SKM-1 treated with dmso at 0.1 percent for 144 hours (cell line): ENCODE results near the gene CCDC192.

Experiments used
- DNase-seq: peaks from one replicate; lab custom pipeline; 2025; ENCODE audit not compliant: unreplicated experiment; lab: John Stamatoyannopoulos, UW

The CCDC192 gene

DNA sequence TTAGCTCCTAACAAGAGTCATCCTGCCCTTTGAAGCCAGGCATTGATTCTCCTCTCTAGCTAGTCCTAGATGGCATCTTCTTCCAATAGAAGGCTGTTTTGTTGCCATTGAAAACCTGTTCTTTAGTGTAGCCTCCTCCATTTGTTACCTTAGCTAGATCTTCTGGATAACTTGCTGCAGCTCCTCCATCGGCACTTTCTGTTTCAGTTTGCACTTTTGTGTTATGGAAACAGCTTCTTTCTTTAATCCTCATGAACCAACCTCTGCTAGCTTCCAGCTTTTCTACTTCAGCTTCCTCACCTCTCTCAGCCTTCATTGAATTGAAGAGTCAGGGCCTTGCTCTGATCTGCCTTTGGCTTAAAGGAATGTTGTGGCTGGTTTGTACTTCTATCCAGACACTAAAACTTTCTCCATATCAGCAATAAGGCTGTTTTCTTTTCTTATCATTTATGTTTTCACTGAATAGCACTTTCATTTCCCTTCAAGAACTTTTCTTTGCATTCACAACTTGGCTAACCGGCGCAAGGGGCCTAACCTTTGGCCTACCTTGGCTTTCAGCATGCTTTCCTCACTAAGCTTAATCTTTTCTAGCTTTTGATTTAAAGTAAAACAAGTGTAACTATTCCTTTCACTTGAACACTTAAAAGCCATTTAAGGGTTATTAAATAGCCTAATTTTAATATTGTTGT, 213.8 kb downstream of the CCDC192 start:
- no peak for DNase-seq

DNA sequence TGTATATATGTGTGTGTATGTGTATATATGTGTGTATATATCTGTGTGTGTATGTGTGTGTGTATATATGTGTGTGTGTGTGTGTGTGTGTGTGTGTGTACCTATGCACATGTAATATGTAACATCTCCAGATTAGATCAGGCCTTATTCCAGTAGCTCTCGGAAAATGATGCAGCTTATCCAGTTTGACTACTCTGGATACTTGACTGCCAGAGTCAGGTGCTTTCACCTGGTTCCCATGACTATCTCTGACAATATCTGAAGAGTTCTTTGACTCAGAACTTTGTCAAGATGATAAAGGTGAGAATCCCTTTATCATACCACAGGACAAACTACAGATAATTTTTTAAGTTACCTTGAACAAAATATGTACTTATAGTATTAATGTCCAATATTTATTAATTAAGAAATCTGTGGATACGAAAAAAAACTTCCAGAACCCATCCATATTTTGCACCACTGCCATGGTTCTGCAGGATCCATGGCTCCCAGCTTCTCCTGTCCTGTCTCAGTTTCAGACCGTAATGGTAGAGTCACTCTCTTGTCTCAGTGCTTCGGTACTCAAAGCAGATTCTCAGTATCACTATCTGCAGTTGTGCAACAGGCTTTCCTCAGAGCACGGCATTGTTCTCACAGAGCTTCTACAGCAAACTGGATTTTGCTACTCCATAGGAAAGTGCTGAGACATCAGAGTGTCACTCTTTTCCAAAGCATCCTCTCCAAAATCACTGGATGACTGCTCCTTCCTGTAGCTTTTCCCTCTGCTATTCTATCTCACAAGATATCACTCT, 216.0 kb downstream of the CCDC192 start:
- no peak for DNase-seq

DNA sequence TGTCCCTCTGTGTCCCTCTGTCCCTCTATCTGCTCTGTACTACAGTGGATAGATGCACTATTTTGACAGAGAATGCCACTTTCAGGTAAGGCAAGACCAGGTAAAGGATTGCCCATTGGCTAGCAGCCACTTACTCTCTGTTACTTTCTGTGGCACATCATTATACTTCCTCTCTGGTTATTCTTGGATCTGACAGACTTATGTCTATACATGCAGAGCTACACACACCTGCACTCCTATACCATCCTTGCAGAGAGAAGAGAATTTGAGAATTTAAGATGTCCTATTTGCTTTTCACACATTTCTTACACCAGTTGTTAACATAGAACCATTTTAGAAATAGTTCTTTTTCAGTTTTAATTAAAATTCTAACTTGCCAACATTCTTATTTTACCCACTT, 216.6 kb downstream of the CCDC192 start:
- DNase-seq = no peak

DNA sequence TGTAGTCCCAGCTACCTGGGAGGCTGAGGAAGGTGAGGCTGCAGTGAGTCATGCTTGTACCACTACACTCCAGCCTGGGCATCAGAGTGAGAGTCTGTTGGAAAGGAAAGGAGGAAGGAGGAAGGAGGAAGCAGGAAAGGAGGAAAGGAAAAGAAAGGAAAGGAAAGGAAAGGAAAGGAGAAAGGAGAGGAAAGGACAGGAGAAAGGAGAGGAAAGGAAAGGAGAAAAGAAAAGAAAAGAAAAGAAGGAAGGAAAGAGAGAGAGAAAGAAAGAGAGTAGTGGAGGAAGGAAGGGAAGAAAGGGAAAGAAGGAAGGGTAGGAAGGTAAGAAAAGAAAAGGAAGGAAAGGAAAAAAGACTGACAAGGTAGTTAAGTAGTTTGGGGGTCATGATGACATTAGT, 217.7 kb downstream of the CCDC192 start:
- no peak for DNase-seq

DNA sequence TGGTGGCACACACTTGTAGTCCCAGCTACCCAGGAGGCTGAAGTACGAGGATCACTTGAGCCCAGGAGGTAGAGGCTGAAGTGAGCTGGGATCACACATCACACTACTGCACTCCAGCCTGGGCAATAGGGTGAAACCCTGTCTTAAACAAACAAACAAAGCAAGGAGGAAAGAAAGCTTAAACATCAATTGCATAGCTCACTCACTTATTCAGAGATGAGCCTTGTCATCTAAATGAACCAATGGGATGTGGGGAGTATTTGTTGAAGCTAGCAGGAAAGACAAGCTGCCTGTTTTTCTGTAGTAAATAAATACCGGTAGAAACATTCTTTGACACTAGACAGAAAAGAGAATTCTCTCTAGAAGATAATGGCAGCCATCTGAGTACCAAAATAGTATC, 219.4 kb downstream of the CCDC192 start:
- no peak for DNase-seq

DNA sequence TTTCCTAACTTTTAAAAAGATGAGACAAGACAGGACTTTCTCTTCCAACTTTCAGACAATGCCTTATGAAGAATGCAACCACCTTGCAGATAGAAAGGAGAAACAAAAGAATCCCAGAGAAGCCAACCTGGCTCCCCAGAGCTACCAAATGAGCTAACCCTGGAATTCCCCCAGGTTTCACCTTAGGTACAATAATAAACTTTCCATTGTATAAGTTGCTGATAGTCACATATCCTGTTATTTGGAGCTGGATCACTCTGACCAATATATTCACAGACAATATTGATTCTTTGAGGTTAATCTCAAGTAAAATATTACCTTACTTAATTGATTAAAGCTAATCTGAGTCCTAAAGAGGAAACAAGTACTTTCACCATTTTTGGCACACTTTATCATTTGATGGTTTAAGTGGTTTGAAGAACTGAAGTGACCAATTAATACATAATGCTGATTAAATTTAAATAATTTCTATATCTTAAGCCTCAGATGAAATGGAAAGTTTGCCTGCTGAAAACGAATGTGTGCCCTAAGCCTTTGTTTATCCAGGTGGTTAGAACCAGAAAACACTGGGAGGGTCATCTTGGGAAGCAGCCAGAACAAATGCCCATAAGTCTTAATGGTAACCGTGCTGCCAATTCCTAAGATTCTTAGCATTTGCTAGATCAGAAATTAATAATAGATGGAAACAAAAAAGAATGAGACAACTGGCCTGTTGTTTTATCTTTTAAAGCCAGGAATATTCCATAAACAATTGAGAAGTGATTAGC, 220.8 kb downstream of the CCDC192 start:
- no peak for DNase-seq

DNA sequence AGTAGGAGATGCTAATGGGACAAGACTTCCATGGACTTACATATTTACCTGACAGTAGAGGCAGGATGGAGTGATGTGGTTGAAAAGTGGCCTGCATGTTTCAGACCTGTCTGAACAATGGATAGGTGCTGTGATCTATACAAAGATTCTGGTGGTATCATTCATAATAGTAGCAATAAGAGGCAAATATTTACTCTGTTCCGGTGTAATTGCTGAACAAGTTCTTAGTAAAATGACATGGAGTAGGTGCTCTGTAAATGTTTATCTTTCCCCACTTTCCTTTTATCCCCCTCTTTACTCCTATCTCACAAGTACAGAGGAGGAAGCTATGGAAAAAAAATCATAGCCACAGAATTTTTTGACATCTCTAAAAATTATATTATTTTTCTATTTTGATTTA, 221.4 kb downstream of the CCDC192 start:
- no peak for DNase-seq

DNA sequence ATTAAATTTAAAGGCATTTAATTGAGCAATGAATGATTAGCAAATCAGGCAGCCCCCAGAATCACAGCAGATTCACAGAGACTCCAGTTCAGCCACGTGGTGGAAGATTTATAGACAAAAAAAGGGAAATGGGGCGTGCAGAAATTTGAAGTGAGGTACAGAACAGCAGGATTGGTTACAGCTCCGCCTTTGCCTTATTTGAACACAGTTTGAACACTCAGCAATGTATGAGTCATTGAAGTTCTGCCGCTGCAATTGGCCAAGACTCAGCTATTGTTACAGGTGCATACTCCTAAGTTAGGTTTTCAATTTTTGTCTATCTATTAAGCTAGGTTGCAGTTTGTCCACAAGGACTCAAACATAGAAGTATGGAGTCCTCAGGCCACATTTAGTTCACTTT, 222.7 kb downstream of the CCDC192 start:
- DNase-seq = no peak

DNA sequence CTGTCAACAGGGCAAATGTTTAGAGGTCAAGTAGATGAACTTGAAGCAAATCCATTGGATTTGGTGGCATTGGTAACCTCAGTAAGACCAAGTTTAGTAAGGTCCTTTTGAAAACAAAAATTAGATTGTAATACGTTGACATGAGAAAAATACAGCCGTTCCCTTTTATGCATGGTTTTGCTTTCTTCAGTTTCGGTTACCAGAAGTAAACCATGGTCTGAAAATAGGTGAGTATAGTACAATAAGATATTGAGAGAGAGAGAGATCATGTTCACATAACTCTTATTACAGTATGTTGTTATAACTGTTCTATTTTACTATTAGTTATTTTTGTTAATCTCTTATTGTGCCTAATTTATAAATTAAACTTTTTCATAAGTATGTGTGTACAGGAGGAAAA, 223.8 kb downstream of the CCDC192 start:
- no peak for DNase-seq

DNA sequence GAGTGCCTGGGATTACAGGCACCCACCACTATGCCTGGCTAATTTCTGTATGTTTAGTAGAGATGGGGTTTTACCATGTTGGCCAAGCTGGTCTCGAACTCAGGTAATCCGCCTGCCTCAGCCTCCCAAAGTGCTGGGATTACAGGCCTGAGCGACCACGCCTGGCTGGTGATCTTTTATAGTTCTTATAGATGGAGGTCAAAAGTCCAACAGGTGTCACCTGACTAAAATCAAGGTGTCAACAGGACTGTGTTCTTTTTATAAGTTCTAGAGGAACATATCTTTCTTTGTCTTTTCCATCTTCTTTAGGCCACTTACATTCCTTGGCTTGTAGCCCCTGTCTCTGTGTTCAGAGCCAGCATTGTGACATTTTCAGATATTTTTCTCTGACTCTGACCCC, 224.9 kb downstream of the CCDC192 start:
- DNase-seq = no peak

DNA sequence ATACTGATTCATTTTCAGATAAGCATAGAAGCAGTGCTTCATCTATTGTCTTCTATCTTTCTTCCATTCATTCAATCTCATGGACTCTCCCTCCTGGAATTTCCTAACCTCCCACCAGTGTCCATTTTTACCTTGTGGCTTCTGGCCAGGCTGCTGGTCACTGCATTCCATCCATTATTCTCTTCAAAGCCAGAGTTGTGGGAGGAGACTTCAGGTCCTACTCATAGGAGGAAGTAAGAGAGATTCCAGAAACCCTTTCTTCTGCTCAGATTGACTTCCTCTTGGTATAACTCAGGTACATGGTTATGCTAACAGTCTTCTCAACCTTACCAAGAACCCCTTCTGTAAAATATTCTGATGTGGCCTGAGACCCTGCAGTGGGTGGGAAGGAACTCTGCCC, 227.1 kb downstream of the CCDC192 start:
- no peak for DNase-seq

DNA sequence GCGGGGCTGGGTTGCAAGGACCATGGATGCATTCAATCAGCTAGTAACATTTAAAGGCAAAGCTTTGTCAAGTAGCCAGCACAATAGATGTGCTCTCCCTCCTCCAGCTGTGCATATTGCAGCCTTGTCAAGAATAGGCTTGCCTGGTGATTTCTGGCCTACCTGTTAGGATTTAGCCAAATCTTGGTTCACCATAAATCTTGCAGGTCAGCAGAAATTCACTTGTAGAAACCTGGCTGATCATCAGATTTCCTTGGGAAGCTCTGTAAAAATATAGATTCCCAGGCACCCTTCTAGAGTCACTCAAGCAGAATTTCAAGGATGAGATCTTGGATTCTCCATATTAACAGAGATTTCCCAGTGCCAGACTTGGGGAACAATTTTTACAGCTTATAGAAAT, 228.2 kb downstream of the CCDC192 start:
- no peak for DNase-seq

DNA sequence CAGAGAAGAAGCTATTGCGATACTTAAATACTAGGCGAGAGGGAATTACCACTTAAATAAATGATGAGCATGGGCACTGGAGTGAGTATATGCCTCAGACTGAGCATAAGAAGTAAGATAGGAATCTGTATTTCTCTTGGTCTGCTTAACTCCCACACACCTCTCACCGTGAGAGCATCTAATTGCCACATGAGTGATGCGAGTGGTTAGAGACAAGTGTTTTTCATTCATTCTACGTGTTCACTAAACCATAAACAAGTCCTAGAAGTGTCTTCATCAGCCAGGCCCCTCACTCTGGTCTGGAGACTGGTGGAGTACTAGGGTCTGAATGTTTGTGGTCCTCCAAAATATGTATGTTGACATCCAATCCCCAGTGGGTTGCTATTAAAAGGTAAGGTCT, 230.2 kb downstream of the CCDC192 start:
- DNase-seq = no peak

DNA sequence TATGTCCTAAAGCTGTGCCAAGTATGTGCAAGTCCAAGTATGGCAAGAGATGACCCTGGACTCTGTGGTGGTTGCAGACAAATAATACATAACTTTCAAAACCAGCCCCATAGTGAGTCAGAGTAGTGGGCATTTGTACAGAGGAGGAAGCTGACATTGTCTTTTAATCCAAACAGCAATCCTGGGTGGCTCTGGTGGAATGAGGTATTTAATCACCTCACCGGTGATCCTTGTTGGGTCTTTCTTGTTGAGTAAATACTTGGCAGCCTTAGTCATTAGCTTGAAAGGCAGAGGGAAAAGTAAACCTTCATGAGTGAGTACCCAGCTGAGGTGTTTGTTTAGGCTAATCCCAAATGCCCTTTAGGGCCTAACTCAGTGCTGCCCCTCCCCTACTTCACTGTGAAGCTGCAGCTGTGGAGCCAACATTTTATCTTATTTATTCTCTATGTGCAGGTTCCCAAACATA, 231.6 kb downstream of the CCDC192 start:
- DNase-seq = no peak

DNA sequence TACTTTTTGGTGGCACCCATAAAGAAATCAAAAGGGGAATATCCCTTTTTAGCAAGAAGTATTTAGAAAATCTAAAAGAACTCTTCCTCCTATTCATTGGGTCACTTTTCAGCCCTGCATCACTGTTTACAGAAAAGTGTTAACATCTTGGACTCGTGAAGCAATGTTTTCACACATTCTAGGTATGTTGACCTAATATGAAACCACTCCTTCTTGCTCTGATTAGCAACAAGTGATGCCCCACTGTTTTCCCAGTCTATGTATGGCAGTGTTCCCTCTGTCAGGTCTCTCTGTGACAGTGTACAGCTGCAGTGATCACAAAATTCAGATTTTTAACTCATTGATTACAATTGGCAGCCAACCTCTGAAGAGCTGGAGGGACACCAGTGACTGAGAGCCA, 232.2 kb downstream of the CCDC192 start:
- DNase-seq = no peak

DNA sequence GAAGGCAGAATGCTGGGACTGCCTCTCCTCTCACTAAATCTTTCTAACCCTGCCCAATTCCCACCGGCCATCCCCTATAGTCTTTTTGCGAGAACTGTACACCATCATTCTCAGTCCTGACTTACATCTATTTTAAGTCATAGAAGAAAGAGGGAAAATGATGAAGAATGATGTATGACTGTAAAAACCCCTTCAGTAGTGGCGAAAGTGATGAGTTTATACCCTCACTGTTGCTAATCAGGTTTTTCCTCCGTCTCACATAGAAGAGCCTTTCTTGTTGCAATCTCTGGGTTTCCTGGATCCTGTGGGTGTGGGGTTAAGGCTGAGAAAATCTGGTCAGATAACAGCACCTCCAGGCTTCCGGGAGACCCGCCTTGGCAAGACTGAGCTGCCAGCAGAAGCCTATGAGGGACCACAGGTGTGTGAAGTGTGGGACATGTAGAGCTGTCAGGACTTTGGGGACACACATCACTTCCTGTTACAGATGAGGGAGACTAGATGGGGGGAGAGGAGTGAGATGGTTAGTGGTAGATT, 233.3 kb downstream of the CCDC192 start:
- DNase-seq = no peak

DNA sequence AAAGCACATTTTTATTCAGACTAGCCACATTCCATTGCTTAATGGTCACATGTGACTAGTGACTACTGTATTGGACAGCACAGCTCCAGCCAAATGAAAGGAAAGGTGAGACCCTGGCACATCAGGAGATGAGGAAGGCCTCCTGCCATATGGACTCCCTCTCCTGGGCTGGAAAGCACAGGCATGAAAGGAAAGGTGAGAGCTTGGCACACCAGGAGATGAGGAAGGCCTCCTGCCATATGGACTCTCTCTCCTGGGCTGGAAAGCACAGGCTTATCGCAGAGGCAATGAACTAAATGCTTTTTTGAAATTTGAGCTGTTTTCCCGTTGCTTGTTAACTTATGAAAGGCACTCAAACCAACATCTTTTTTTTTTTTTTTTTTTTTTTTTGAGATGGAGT, 235.6 kb downstream of the CCDC192 start:
- no peak for DNase-seq

DNA sequence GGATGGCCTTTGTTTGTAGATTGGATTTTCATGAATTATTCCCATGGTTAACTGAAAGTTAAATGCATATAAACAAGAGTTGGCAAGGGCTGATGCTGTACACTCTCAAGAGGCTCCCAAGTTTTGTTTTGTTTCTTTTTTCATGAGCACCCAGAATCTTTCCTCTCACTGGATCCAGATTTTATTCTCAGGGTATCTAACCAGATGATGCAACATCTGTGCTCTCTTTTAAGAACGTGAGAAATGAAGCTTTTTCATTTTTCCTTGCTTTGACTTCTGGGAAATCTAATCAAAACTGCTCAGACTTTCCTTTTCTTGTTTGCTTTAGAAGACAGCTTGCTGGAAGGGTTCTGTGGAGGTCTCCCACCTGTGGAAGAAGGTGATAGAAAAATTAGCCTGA, 237.7 kb downstream of the CCDC192 start:
- no peak for DNase-seq

DNA sequence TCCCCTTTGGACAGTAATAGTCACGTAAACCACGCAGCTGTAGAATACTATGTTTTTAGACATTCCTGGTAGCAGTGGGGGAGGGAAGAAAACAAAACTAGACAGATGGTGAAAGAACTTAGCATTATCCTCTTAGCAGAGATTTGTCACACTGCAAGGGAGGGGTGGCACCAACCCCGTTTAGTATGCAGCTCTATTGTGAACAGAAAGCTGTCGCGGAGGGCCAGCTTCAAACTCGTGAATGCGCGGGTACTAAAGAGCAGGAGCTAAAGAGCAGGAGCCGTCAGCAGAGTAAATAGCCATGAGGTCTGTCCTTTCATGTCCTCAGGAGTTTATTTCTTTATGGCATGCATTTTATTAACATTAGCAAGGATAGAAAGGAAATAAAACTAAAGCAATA, 238.5 kb downstream of the CCDC192 start:
- no peak for DNase-seq

DNA sequence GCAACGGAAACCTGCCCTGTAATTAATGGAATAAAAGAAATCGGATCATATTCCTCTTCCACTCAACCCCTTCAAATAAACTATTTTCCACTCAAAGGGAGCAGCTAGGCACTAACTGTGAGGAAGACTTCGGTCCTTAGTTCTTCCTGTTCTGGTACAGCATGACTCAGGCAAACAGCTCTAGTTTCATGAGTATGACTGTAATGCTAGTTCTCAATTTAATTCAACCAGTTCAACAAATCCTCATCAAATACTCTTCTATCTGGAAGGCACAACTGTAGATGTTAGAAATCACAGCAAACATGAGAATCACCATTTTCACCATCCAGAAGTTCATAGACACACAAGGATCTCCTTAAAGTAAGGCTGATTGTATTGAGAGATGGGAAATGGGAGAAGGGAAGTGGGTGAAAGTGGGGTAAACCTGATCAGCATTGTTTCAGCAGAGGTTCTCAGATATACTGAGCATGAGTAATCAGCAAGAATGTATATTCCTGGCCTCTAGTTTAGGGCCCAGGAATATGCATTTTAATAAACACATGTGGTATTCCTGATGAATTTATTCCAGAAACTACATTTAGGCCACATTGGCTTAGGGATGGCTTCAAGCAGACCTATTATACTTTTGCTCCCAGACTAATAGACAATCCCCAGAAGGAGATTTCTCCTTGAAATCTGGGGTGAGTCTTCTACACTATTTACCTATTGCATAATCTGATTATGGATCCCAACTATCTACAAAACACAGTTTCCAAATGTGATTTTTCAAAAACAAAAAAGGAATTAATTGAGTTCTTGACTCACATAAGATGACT, 239.3 kb downstream of the CCDC192 start:
- DNase-seq = no peak

DNA sequence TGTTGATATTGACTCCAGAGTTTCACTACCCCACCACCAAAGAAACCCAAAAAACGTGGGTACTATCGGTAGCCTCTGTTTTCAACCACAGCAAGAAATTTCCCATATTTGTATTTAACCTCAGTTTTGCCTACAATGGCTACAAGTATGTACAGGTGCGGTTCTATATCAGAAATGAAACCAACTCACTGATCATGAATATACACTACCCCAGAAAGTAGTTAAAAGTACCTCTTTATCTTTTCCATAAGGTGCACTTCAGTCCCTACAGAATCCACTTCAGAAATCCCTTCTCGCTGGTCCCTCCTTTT, 239.8 kb downstream of the CCDC192 start:
- DNase-seq = no peak
